ENCODE data around the gene CLMN.

Gene CLMN

DNA sequence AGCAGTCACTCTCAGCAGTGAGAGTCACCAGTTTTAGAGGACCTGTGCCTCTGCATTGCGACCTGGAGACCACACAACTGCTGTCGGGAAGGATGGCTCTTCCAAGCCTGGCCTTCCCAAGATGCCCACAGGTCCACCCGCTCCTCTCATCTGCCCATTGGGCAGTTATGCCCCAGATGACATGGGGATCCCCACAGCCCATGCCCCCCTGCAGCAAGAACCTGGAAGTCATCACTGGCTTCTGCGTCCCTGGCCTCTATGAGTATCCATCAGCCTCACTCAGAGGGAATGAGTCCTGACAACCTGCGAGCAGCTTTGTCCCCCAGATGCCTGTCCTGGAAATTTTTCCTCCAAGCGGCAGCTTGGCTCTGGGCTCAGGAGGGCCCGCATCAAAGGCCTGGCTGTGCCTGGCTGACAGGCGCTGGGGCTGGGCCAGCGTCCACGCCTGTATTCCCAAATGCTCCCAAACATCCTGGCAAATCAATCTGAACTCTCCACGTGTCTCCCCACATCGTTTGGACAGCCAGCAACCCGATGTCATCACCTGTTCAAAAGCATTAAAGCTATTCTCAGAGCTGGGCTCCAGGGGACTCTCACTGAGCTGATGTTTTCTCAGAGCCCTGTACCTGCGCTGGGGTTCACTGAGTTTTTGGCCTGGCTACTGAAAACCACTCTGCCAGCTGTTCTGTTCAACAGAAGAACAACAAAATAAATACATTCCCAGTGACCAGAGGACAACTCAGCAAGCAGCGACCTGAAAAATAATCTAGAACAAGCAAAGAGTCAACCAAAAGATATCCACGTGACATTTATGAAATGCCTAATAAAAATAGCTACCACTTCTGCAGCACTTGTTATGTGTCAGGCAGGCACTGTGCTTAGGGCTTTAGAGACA, 57.8 kb downstream of the CLMN start:
- DNase-seq (ENCODE audit: low read depth in 2 of 2) = no peak

GRCh38 chr14:95260537-95261361, 59.0 kb downstream of the CLMN start:
- no peak for DNase-seq (ENCODE audit: low read depth in 2 of 2)

DNA sequence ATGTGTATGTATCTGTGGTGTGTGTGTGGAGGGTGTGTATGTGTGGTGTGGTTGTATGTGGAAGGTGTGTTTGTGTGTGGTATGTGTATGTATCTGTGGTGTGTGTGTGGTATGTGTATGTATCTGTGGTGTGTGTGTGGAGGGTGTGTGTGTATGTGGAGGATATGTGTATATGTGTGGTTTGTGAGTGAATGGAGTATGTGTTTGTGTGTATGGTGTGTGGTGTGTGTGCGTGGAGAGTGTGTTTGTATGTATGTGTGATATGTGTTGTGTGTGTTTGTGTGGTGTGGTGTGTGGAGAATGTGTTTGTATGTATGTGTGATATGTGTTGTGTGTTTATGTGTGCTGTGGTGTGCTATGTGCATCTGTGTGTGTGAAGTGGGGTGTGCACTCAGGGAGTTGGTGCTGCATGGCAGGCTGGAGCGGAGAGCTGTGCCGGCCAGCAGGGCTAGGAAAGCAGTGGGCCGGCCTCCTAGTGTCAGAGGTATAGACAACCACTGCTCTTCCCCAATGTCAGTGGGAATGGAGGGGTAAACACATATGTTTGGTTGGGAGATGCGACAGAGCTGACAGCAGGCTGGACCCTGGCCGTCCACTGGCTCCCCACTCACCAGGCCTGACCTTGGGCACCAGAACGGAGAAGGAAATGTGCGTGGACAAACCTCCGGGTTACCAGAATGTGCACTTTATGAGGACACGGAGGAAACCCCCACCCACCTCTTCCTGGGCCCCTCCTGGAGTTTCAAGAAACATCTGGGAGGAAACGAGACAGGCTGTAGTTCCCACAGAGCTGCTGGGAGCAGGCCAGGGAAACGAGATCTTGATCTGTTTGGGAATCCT, 60.7 kb downstream of the CLMN start:
- DNase-seq (ENCODE audit: low read depth in 2 of 2) = no peak

- no peak for DNase-seq (ENCODE audit: low read depth in 2 of 2)
Observed at GRCh38 chr14:95258156-95258555, 61.6 kb downstream of the CLMN start.

GRCh38 chr14:95257521-95257920, 62.2 kb downstream of the CLMN start:
- no peak for DNase-seq (ENCODE audit: low read depth in 2 of 2)

- no peak for DNase-seq (ENCODE audit: low read depth in 2 of 2)
Observed at GRCh38 chr14:95256776-95257060, 63.0 kb downstream of the CLMN start.

GRCh38 chr14:95256002-95256775, 63.5 kb downstream of the CLMN start:
- no peak for DNase-seq (ENCODE audit: low read depth in 2 of 2)

- DNase-seq (ENCODE audit: low read depth in 2 of 2) = no peak
Observed at GRCh38 chr14:95255487-95255886, 64.2 kb downstream of the CLMN start.

- DNase-seq (ENCODE audit: low read depth in 2 of 2) = no peak
Observed at GRCh38 chr14:95255013-95255412, 64.7 kb downstream of the CLMN start.

DNA sequence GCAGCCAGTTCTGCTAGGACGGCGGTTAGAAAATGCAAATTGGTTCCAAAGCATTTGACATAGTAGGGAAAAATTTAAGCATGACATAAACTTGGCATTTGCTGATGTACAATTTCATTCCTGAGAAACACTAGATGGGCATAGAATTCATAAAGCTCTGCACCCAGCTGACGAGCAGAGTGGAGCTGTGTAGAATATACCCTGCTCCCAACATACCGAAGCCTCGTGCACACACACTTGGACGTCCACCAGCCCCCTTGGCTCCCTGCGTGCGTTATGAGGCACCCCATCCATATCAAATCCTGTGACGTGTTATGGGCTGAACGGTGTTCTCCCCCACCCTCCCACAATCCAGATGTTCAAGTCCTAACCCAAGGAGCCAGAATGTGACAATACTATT, 65.4 kb downstream of the CLMN start:
- no peak for DNase-seq (ENCODE audit: low read depth in 2 of 2)

- no peak for DNase-seq (ENCODE audit: low read depth in 2 of 2)
Observed at GRCh38 chr14:95253039-95253630, 66.6 kb downstream of the CLMN start.

- DNase-seq (ENCODE audit: low read depth in 2 of 2) = no peak
Observed at GRCh38 chr14:95252219-95252618, 67.5 kb downstream of the CLMN start.

GRCh38 chr14:95250936-95251335, 68.8 kb downstream of the CLMN start:
- DNase-seq (ENCODE audit: low read depth in 2 of 2) = no peak

GRCh38 chr14:95250140-95250769, 69.5 kb downstream of the CLMN start:
- no peak for DNase-seq (ENCODE audit: low read depth in 2 of 2)

GRCh38 chr14:95248432-95248831, 71.3 kb downstream of the CLMN start:
- DNase-seq (ENCODE audit: low read depth in 2 of 2) = no peak

- DNase-seq (ENCODE audit: low read depth in 2 of 2) = no peak
Observed at GRCh38 chr14:95246870-95247269, 72.8 kb downstream of the CLMN start.

DNA sequence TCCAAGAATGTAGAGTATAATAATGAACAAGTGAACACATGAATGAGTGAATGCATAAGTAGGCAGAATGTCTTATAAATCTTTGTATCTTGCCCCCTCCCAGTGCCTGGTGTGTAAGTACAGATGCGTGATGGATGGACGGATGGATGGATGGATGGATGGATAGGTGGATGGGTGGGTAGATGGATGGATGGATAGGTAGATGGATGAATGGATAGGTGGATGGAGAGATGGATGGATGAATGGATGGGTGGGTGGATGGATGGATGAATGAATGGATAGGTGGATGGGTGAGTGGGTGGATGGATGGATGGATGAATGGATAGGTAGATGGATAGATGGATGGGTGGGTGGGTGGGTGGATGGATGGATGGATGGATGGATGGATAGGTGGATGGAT, 74.4 kb downstream of the CLMN start:
- DNase-seq (ENCODE audit: low read depth in 2 of 2) = no peak

DNA sequence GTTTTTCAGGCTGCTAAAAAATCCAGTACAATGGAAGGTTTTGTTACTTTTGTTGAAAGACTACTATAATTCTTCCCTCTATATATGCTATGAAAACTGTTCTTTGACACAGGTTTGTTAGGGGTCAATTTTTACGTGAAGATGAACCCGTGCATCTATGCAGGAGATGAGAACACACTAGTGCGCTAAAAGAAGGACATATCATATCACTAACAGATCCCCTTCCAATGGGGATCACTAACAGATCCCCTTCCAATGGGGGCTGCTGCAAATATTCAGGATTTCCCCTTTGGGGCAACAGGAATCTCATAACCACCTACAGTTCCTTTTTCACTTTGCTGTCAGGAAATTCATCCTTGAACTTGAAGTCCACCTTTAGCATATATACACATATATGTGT, 75.1 kb downstream of the CLMN start:
- no peak for DNase-seq (ENCODE audit: low read depth in 2 of 2)

GRCh38 chr14:95242870-95243269, 76.8 kb downstream of the CLMN start:
- DNase-seq (ENCODE audit: low read depth in 2 of 2) = no peak

All from stimulated activated CD8-positive, alpha-beta memory T cell treated with anti-CD3 and anti-CD28 coated beads, Interleukin-2, amount 100 ng/mL, for 1 hour (primary cell).